Regular cardiac myocyte (primary cell): Measurements from ENCODE around the gene MMP2. TPM values are rescaled to one million over a fixed set of nuclear protein-coding genes. Genes with fewer than 3 reads are reported as not detected.

Source experiments
- total RNA-seq: library from RNA; depleted of rRNA; stranded (reverse); fragments of >200 nt; gene quantifications from 2 replicates; pipeline ENCODE4 v1.2.3, GENCODE V29; 2014

The MMP2 gene
- 207 and 597 TPM in 2 replicates for total RNA-seq

DNA sequence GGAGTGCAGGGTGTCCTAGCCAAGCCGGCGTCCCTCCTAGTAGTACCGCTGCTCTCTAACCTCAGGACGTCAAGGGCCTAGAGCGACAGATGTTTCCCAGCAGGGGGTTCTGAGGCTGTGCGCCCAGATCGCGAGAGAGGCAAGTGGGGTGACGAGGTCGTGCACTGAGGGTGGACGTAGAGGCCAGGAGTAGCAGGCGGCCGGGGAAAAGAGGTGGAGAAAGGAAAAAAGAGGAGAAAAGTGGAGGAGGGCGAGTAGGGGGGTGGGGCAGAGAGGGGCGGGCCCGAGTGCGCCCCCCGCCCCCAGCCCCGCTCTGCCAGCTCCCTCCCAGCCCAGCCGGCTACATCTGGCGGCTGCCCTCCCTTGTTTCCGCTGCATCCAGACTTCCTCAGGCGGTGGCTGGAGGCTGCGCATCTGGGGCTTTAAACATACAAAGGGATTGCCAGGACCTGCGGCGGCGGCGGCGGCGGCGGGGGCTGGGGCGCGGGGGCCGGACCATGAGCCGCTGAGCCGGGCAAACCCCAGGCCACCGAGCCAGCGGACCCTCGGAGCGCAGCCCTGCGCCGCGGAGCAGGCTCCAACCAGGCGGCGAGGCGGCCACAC is at the start of gene MMP2:
TSS of gene MMP2 (plus strand) at position 372 of the 603 bp plus-strand sequence. CDS start 282 bp downstream, outside the sequence.

GRCh38 chr16:55508941-55509931 is 30.2 kb downstream of the MMP2 start, which contains the start of gene LPCAT2:
Gene LPCAT2, plus strand, starts transcription at chr16:55509072. Its CDS starts 110 bp downstream, at chr16:55509182.

Other genes starting within 250 kb of the MMP2 start
- not detected in 2 replicates for gene IRX6, start 155.0 kb upstream of the MMP2 start, total RNA-seq
- 17.1 and 20.0 TPM in 2 replicates for gene LPCAT2, start 29.9 kb downstream of the MMP2 start, total RNA-seq
- gene CAPNS2, start 87.5 kb downstream of the MMP2 start, total RNA-seq = 0.28 and 0.38 TPM in 2 replicates
- not detected in 2 replicates for gene SLC6A2, start 176.8 kb downstream of the MMP2 start, total RNA-seq